Stimulated activated naive B cell treated with anti-CD40 and anti-IgM and Interleukin-4, amounts not matched to agents 10 μg/mL and 1 μg/mL and 100 μg/mL, for 72 hours (primary cell): ENCODE data around the gene C1R.
"Not testable (repeated sequence)": the region's sequence is repeated elsewhere in the genome, so short reads cannot be mapped to it uniquely, and the experiment has no call there.

Experiments
- ATAC-seq, 2 donors: fragments of 150-1000 bp; cut with Tn5 transposase; replicated peaks; 2 replicates each; pipeline ENCODE4 v1.10.0; 2021; ENCODE audit warnings: moderate library complexity in 1 of 2
- DNase-seq: peaks from one replicate; pipeline ENCODE4 v3.0.0; 2021
- H3K27ac Mint-ChIP-seq: one replicate; pipeline ENCODE4 v1.8.0; 2022; ENCODE audit warnings: mild to moderate bottlenecking, mixed read lengths
- H3K27me3 Mint-ChIP-seq, 2 donors: one replicate each; pipeline ENCODE4 v1.8.0; 2022; ENCODE audit warnings: mixed read lengths in 2 of 2
- H3K36me3 Mint-ChIP-seq, 2 donors: one replicate each; pipeline ENCODE4 v1.8.0; 2022; ENCODE audit warnings: mixed read lengths in 2 of 2, mild to moderate bottlenecking in 1 of 2
- H3K4me1 Mint-ChIP-seq, 2 donors: one replicate each; pipeline ENCODE4 v1.8.0; 2022; ENCODE audit warnings: mixed read lengths in 2 of 2, mild to moderate bottlenecking in 1 of 2
- H3K4me3 Mint-ChIP-seq, 2 donors: one replicate each; pipeline ENCODE4 v1.8.0; 2022; ENCODE audit warnings: mild to moderate bottlenecking in 2 of 2, mixed read lengths in 2 of 2, moderate library complexity in 1 of 2
- H3K9me3 Mint-ChIP-seq, 2 donors: one replicate each; pipeline ENCODE4 v1.8.0; 2022; ENCODE audit warnings: mixed read lengths in 2 of 2, mild to moderate bottlenecking in 1 of 2

The C1R gene

GRCh38 chr12:7059780-7060179, 32.5 kb downstream of the C1R start:
- Mint-ChIP-seq H3K27me3 (peaks cover 46 to 70% of the 10 kb centered on the region in 2 donors), H3K36me3 (no peaks in the 10 kb centered on the region), H3K4me3 (no peak overlapping the region), H3K27ac (no peak overlapping the region), H3K9me3 (no peaks in the 10 kb centered on the region), H3K4me1 (no peaks in the 10 kb centered on the region)
- ATAC-seq (no peak), DNase-seq (no peak)

- DNase-seq (no peak), ATAC-seq (no peak)
- peaks cover 50 to 74% of the 10 kb centered on the region in 2 donors for H3K27me3 Mint-ChIP-seq
- no peak overlapping the region for H3K4me3 Mint-ChIP-seq
- H3K27ac Mint-ChIP-seq: no peak overlapping the region
- H3K9me3 Mint-ChIP-seq: no peaks in the 10 kb centered on the region
- H3K4me1 Mint-ChIP-seq: no peaks in the 10 kb centered on the region
- H3K36me3 Mint-ChIP-seq: no peaks in the 10 kb centered on the region
Observed at GRCh38 chr12:7058850-7059395, 33.3 kb downstream of the C1R start.

GRCh38 chr12:7058163-7058845, 33.9 kb downstream of the C1R start:
- Mint-ChIP-seq H3K36me3 (no peaks in the 10 kb centered on the region), H3K27ac (no peak overlapping the region), H3K9me3 (no peaks in the 10 kb centered on the region), H3K4me3 (no peak overlapping the region), H3K4me1 (no peaks in the 10 kb centered on the region), H3K27me3 (peaks cover 51 to 74% of the 10 kb centered on the region in 2 donors)
- no peak for DNase-seq
- no peak for ATAC-seq

GRCh38 chr12:7055736-7056135, 36.5 kb downstream of the C1R start:
- H3K36me3 Mint-ChIP-seq, ATAC-seq, H3K4me3 Mint-ChIP-seq, H3K4me1 Mint-ChIP-seq, DNase-seq, H3K9me3 Mint-ChIP-seq, H3K27ac Mint-ChIP-seq: not testable (repeated sequence)
- H3K27me3 Mint-ChIP-seq: peaks cover 59 to 81% of the 10 kb centered on the region in 2 donors

GRCh38 chr12:7054925-7055324, 37.3 kb downstream of the C1R start:
- Mint-ChIP-seq H3K4me1 (no peaks in the 10 kb centered on the region), H3K4me3 (no peak overlapping the region), H3K27me3 (peaks cover 51 to 77% of the 10 kb centered on the region in 2 donors), H3K27ac (no peak overlapping the region), H3K9me3 (no peaks in the 10 kb centered on the region), H3K36me3 (no peaks in the 10 kb centered on the region)
- no peak for DNase-seq
- ATAC-seq: no peak

- H3K9me3 Mint-ChIP-seq, H3K27ac Mint-ChIP-seq: not testable (repeated sequence)
Observed at GRCh38 chr12:7049973-7050372, 42.3 kb downstream of the C1R start.

GRCh38 chr12:7049445-7049951, 42.7 kb downstream of the C1R start:
- not testable (repeated sequence) for ATAC-seq, H3K36me3 Mint-ChIP-seq, DNase-seq, H3K9me3 Mint-ChIP-seq, H3K4me1 Mint-ChIP-seq, H3K4me3 Mint-ChIP-seq, H3K27ac Mint-ChIP-seq
- peaks cover 21 to 30% of the 10 kb centered on the region in 2 donors for H3K27me3 Mint-ChIP-seq

More at GRCh38 chr12:7049973-7050372, 42.3 kb downstream of the C1R start:
- H3K4me1 Mint-ChIP-seq, H3K4me3 Mint-ChIP-seq, DNase-seq, ATAC-seq, H3K36me3 Mint-ChIP-seq: not testable (repeated sequence)
- H3K27me3 Mint-ChIP-seq: peaks cover 22 to 34% of the 10 kb centered on the region in 2 donors

GRCh38 chr12:7047306-7047705, 44.9 kb downstream of the C1R start:
- H3K4me3 Mint-ChIP-seq: no peak overlapping the region
- H3K27ac Mint-ChIP-seq: no peak overlapping the region
- ATAC-seq: no peak
- no peaks in the 10 kb centered on the region for H3K9me3 Mint-ChIP-seq
- H3K36me3 Mint-ChIP-seq: no peaks in the 10 kb centered on the region
- peaks cover 10% of the 10 kb centered on the region in 2 donors for H3K27me3 Mint-ChIP-seq
- DNase-seq: no peak
- no peaks in the 10 kb centered on the region for H3K4me1 Mint-ChIP-seq

GRCh38 chr12:7046383-7047105, 45.7 kb downstream of the C1R start:
- Mint-ChIP-seq H3K4me3 (no peak overlapping the region), H3K36me3 (no peaks in the 10 kb centered on the region), H3K27ac (no peak overlapping the region), H3K9me3 (no peaks in the 10 kb centered on the region), H3K27me3 (peaks cover 5% of the 10 kb centered on the region in 2 donors), H3K4me1 (no peaks in the 10 kb centered on the region)
- ATAC-seq (no peak), DNase-seq (no peak)

GRCh38 chr12:7045913-7046312, 46.3 kb downstream of the C1R start:
- no peak overlapping the region for H3K27ac Mint-ChIP-seq
- no peaks in the 10 kb centered on the region for H3K9me3 Mint-ChIP-seq
- H3K36me3 Mint-ChIP-seq: no peaks in the 10 kb centered on the region
- peak in 1 of 2 donors; percentile 18 for ATAC-seq
- DNase-seq: no peak
- no peak overlapping the region for H3K4me3 Mint-ChIP-seq
- peaks cover 0 to 5% of the 10 kb centered on the region in 2 donors for H3K27me3 Mint-ChIP-seq
- no peaks in the 10 kb centered on the region for H3K4me1 Mint-ChIP-seq

- Mint-ChIP-seq H3K36me3 (no peaks in the 10 kb centered on the region), H3K27me3 (no peaks in the 10 kb centered on the region), H3K4me1 (no peaks in the 10 kb centered on the region), H3K27ac (no peak overlapping the region), H3K4me3 (no peak overlapping the region), H3K9me3 (no peaks in the 10 kb centered on the region)
- ATAC-seq (no peak), DNase-seq (no peak)
Observed at GRCh38 chr12:7042842-7043241, 49.4 kb downstream of the C1R start.

GRCh38 chr12:7039403-7039802, 52.8 kb downstream of the C1R start:
- Mint-ChIP-seq H3K27ac (no peak overlapping the region), H3K9me3 (no peaks in the 10 kb centered on the region), H3K27me3 (no peaks in the 10 kb centered on the region), H3K4me1 (peaks cover 0 to 3% of the 10 kb centered on the region in 2 donors), H3K4me3 (no peak overlapping the region), H3K36me3 (no peaks in the 10 kb centered on the region)
- no peak for DNase-seq
- ATAC-seq: no peak

GRCh38 chr12:7038591-7038990, 53.7 kb downstream of the C1R start:
- DNase-seq (no peak), ATAC-seq (no peak)
- Mint-ChIP-seq H3K36me3 (no peaks in the 10 kb centered on the region), H3K27me3 (no peaks in the 10 kb centered on the region), H3K4me1 (peaks cover 0 to 3% of the 10 kb centered on the region in 2 donors), H3K27ac (no peak overlapping the region), H3K9me3 (no peaks in the 10 kb centered on the region), H3K4me3 (no peak overlapping the region)

GRCh38 chr12:7037411-7037810, 54.8 kb downstream of the C1R start:
- not testable (repeated sequence) for H3K36me3 Mint-ChIP-seq, DNase-seq, H3K27me3 Mint-ChIP-seq, H3K27ac Mint-ChIP-seq, H3K4me3 Mint-ChIP-seq, ATAC-seq, H3K4me1 Mint-ChIP-seq, H3K9me3 Mint-ChIP-seq

- ATAC-seq: no peak
- Mint-ChIP-seq H3K27me3 (peaks cover 0 to 4% of the 10 kb centered on the region in 2 donors), H3K4me1 (peaks cover 0 to 3% of the 10 kb centered on the region in 2 donors), H3K4me3 (no peak overlapping the region), H3K36me3 (no peaks in the 10 kb centered on the region), H3K27ac (no peak overlapping the region), H3K9me3 (no peaks in the 10 kb centered on the region)
- DNase-seq: no peak
Observed at GRCh38 chr12:7035463-7035862, 56.8 kb downstream of the C1R start.
